DMS153 treated with DMSO at 0.1 percent for 48 hours (cell line): Measurements from ENCODE around the gene MX1.
"Not testable (repeated sequence)": the region's sequence is repeated elsewhere in the genome, so short reads cannot be mapped to it uniquely, and the experiment has no call there.

Experiments
- DNase-seq: peaks from one replicate; lab custom pipeline; 2025; ENCODE audit not compliant: unreplicated experiment; lab: John Stamatoyannopoulos, UW

The MX1 gene

DNA sequence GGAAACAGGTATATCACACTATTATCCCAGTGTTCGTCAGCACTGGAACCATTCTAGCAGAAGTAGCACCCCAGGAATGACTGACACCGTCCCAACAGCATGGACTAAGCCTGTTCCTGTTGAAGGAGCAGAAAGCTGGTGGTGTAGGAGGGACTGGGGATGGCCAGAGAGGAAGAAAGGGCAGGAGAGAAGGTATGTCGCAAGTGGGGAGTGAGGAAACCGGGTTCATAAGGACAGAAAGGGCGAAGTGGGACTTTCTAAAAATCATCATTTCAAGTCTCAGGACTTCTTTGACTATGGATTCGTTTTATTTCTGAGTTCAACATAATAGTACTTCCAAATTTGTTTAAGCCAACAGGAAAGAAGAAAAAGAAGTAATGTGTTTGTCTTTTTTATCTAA lies 19.7 kb upstream of the MX1 start:
- no peak for DNase-seq

DNA sequence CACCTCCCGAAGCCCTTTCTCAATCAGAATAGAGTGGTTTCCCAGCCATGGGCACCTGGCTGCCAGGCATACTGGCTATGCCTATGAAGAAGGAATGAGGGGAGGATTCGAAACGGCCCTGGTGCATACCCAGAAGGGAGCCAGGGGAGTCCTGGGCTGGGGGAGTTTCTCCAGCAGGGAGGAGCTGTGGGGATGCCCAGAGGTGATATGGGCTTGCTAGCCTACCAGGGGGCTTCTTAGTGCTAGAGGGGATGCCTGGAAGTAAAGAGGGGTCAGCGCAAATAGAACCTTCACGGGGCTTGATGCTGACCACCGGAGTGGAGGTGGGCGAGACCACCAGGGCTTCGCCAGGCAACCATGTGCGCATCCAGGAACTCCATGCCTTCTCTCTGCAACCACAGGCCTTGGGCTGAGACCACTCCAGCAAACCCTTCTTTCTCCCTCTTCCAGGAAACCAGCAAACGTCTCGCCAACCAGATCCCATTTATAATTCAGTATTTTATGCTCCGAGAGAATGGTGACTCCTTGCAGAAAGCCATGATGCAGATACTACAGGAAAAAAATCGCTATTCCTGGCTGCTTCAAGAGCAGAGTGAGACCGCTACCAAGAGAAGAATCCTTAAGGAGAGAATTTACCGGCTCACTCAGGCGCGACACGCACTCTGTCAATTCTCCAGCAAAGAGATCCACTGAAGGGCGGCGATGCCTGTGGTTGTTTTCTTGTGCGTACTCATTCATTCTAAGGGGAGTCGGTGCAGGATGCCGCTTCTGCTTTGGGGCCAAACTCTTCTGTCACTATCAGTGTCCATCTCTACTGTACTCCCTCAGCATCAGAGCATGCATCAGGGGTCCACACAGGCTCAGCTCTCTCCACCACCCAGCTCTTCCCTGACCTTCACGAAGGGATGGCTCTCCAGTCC lies 18.2 kb upstream of the MX1 start:
- DNase-seq: no peak

DNA sequence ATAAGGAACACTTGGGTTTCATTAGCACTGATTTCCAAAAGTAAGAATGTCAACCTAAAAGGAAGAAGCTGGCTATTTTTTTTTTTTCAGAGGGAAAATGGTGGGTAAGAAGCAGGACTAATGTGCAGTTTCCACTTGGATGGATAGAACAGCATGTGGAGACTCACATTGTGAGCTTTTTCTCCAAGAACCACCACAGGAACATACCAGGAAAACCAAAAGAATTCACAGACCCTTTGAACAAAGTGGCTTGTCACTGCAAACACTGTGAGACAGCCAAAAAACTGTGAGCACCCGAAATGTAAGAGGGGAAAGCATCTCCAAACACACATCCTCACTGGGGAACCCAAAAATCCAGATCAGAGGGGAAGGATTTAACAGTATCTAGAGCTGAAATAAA lies 15.7 kb upstream of the MX1 start:
- DNase-seq: no peak

DNA sequence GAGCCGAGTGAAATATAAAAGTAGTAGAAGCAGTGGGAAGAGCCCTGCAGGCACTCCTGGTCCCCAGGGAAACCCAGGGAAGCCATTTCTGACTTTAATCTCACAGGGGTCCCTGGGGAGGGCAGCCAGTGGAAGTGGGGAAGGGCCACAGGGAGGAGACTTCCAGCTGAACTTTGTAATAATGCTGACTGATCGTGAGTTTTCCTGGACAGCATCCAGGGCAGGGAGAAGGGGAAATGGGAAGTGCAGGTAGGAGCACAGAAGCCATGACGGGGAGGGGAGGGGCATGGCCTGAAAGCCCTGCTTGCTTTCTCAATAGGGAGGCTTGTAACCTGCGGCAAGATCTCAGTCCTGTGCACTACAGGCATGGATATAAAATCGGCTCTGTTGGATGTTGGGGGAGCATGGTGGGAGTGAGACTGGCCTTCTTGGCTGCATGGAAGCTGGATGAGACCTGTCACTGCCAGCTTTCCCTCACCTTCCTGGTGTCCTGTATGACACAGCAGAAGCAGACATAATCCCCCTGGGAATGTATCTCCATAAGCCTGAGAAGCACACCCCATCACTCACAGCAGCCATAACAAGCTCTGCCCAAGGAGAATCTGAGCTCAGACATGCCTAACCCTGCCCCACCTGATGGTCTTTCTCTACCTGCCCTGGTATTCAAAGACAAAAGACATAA lies 15.1 kb upstream of the MX1 start:
- DNase-seq: no peak

DNA sequence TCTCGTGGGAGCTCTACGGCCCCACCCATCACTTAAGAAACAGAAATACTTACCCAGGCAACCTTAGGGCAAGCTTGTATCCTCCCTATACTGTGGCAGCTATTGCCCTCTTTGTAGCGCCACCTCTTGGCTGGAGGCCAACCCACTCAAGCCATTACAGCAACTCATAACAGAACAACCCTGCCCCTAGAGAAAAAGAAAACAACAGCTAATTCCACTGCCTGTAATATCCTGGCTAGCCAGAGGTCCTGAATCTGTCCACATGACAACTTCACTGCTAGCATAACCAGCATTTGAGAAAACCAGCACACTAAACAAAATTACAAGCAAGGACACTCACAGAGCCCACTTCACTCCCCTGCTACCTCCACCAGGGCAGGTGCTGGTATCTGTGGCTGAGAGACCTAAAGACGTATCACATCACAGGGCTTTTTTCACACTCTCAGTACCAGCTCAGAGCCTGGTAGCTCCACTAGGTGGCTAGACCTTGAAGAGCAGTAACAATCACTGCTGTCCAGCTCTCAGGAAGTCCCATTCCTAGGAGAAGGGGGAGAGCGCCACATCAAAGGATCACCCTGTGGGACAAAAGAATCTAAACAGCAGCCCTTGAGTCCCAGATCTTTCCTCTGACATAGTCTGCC lies 14.5 kb upstream of the MX1 start:
- DNase-seq: no peak

DNA sequence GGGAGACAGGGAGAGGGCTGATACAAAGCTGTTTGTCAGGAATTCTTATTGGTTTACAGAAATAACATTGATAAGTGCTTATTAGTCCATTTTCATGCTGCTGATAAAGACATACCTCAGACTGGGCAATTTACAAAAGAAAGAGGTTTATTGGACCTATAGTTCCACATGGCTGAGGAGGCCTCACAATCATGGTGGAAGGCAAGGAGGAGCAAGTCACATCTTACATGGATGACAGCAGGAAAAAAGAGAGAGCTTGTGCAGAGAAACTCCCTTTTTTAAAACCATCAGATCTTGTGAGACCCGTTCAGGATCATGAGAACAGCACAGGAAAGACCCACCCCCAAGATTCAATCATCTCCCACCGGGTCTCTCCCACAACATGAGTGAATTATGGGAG lies 8.5 kb upstream of the MX1 start:
- DNase-seq: not testable (repeated sequence)

DNA sequence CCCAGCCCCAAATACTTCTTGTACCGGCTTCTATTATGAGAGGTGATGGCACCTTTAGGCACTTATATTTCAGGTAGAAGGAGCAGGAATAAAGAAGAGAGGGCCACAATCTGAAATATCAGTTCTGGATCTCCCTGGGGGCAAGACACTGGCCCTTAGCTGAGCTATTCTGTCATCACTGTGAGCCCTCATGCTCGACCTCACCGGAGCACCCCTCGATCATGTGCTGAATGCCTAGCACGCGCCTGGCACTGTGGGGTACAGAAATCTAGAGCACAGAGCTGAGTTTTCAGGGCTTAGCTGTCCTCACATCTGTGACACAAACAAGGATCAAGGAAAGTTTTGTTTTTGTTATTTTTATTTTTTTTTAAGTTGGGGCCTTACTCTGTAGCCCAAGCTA lies 7.6 kb upstream of the MX1 start:
- DNase-seq: no peak

DNA sequence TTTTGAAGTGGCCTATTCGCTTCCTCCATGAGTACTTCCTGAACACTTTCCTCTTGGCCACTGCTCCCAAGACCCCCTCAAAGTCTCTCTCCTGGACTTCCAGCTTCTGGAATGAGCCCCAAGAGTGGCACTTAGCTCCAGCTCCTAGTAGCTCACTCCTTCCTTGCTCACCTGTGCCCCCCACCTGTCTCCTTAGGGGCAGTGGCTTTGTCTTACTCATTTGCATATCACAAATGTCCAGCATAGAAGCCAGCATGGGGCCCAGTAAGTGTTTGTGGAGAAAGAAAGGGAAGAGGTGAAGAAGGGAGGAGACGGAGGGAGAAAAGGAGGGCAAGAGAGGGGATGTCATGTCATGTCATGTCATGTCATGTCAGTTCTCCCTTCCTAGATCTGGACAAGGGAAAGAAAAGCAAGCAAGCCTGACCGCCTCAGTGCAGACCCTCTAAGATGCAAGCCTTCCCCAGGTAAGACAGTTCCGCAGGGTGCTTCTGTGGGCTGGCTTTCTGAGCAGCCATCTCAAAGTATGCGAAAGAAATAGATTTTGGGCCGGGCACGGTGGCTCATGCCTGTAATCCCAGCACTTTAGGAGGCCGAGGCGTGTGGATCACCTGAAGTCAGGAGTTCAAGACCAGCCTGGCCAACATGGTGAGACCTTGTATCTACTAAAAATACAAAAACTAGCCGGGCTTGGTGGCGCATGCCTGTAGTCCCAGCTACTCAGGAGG lies 6.9 kb upstream of the MX1 start:
- no peak for DNase-seq

DNA sequence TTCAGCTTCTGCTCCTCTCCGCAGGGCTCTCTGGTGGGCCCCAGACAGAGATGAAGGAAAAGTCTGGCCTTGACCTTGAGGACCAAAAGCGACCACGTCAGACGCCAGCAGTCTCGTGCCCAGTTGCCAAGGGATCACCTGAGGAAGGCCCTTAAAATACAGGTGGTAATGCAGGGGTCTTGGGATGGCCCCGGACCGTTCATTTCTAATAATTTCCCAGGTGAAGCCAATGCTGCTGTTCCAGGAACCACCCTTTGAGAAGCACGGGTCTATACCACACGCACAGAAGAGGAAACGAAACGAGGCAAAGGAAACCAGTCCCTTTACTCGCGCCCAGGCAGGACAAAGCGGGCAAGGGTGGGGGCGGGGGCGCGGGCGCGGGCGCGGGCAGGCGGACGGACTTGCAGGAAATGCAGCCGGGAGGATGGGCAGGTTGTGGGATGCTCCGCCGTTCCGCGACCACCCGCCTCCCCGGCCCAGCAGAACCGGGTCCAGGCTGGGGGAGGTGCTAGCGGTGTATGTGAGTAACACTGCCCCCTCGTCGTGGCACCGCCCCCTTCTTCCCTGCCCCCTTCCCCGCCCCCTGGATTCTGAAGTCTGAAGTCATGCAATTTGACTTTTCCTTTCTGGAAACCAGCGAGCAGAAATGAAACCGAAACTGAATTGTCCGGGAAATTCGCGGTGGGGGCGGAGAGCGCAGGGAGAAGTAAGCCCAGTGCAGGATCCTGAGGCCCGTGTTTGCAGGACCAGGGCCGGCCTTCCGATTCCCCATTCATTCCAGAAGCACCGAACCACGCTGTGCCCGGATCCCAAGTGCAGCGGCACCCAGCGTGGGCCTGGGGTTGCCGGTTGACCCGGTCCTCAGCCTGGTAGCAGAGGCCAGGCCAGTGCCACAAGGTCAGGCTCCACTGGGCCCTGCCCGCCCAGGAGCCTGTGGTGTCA lies 5.8 kb upstream of the MX1 start:
- peak; percentile 50 for DNase-seq

DNA sequence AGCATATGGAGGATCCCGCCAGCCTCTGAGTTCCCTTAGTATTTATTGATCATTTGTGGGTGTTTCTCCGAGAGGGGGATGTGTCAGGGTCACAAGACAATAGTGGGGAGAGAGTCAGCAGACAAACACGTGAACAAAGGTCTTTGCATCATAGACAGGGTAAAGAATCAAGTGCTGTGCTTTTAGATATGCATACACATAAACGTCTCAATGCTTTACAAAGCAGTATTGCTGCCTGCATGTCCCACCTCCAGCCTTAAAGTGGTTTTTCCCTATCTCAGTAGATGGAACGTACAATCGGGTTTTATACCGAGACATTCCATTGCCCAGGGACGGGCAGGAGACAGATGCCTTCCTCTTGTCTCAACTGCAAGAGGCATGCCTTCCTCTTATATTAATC lies 5.0 kb upstream of the MX1 start:
- not testable (repeated sequence) for DNase-seq

DNA sequence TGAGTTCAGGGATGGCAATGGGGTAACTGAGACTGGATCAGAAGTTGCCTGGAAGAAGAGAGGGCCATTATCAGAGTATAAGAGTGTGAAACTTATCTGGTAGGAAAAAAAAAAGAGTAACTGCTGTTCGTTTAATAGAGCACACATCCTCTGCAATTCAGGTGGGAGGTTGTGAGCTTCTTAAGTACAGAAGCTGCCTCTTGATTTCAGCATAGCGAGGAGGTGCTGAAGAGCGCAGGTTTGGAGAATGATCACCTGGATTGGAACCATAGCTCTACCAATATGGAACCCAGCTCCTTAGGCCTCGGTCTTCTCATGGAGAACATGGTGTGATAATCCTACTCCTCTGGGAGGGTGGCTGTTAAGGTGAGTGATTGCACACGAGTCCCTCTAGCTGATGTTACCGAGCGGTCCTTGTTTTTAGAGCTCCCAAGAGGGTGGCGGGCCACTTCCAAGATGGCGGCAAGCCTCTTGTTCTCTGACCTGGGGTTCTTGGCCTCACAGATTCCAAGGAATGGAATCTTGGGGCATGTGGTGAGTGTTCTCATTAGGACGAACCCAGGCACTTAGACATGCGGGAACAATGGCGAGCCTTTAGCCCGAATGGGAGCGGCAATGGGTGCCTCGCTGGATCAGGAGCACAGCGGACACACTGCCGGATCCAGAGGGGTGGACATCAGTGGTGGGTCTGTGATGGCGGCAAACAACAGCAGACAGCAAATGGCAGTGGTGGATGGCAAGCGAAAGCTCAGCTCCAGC lies 3.3 kb upstream of the MX1 start:
- no peak for DNase-seq

DNA sequence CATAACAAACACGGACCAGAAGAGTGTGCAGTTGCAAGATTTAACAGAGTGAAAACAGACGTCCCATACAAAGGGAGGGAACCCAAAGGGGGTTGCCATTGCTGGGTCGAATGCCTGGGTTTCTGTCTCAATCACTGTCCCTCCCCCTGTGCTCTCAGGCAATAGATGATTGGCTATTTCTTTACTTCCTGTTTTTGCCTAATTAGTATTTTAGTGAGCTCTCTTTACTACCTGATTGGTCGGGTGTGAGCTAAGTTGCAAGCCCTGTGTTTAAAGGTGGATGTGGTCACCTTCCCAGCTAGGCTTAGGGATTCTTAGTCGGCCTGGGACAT lies 2.8 kb upstream of the MX1 start:
- not testable (repeated sequence) for DNase-seq

DNA sequence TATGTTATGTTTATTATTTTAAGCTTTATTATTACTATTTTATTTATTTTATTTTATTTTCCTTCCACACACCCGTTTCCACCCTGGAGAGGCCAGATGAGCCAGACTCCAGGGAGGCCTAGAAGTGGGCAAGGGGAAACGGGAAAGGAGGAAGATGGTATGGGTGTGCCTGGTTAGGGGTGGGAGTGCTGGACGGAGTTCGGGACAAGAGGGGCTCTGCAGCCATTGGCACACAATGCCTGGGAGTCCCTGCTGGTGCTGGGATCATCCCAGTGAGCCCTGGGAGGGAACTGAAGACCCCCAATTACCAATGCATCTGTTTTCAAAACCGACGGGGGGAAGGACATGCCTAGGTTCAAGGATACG lies 468 bp upstream of the MX1 start:
- no peak for DNase-seq

DNA sequence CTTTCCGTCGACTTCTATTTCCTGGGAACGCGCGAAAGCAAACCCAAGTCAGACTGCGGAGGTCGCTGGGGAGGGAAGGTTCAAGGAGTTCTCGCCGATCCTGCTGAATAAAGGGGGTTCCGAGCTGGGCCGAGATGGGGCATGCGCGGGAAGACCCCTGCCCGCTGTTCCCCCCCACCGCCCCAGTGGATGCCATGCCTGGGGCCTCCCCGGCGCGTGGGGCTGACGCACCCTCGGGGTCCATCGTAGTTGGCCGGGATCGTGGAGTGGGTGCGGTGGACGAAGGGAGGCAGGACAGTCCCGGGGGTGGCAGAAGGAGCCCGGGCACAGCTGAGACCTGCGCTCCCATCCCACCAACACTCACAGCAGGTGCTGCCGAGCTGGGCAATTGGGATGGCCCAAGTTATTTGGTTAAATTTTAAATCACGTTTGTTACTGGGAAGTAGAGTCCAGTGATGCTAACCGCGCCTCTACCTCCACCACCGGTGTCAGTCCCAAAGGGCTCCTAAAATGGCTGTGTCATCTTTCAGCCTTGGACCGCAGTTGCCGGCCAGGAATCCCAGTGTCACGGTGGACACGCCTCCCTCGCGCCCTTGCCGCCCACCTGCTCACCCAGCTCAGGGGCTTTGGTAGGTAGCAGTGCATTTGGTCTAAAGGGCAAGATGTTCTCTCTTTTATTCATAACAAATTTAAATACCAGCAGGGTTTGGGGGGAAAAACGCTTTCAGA lies 801 bp downstream of the MX1 start:
- no peak for DNase-seq

DNA sequence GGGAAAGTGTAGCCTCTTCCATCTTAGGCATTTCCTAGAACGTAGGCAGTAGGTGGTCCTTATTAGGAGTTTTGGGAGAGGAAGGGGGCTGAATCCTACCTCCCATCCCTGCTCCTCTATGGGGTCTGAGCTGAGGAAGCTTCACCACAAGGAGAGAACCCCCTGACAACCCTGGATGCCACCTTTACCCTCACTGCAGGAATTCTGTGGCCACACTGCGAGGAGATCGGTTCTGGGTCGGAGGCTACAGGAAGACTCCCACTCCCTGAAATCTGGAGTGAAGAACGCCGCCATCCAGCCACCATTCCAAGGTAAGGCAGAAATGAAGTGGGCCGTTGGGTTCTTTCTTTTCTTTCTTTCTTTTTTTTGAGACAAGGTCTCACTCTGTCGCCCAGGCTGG lies 1.5 kb downstream of the MX1 start:
- DNase-seq: no peak

DNA sequence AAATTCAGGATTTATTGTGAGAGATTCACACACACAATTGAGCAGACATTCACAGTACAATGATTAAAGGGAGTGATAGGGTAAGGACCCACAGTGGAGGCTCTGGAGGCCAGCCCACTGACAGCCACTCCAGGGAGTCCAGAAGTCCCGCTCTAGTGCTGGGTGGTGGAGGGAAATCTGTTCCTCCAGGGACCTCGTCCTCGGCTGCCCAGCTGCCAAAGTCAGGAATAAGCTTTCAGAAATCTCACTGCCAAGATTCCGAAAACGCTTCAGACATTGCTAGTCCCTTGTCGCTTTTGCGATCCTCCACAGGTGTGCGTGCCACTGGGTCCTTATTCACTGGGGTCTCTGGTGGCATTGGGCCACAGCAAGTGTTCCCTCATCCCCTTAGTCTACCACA lies 2.3 kb downstream of the MX1 start:
- DNase-seq: no peak

DNA sequence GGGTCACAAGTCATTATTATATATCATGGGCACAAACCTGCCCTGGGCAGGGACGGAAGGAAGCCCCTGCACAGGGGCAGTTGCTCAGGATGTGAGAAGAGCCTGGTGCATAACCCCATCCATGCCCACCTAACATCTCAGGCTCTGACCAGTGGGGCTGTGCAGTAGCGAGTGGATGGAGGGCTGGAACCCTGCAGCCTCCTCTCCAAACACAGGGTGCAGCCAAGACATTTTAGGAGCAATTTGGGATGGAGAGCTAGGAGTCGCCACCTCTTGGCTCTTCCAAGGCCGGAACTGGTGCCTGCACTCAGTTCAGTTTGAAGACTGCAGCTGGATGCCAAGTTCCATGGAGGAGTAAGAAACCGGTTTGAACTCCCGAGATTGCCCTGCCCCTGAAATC lies 2.8 kb downstream of the MX1 start:
- DNase-seq: no peak

DNA sequence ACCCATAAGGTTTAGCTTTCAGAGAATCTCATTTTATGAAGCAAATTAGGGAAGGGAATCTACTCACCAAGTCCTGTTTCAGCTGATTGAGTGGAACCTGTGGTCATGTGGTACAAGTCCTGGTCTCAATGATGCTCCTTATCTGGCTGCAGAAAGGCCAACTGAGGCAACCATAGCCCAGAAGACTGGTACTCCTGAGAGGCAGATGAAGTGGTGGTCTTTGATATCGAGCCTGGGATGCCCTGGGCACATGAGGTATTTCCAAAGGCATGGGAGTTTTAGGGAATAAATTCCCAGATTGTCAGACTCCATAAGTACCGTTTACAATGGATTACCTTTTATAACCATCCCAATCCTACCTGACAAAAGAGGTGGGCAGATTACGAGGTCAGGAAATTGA lies 3.3 kb downstream of the MX1 start:
- DNase-seq: no peak

DNA sequence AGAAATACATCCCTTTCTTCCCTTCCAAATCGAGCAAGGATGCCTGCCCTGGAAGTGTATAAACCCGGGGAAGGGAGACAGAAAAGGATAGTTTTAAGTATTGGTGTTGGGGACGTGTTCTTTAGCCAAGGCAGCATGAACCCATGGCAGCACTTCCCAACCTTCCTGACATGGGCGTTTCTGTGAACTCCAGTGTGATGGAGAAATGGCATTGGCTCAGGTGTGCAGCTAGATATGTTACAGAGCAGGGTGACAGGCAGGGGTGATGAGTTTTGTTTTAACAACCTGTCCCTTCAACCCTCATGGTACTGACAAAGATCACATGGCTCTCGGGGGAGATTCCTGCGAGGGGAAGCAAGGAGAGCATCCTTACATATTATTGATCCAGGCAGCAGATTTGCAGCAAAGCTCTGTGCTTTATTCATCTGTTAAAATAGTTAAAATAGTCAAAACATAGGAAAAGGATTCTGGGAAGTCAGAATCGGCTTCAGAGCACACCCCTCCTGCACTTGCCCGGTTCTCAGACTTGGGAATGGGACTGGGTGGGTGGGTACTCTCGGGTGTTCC lies 4.0 kb downstream of the MX1 start:
- no peak for DNase-seq
